ENCODE data around the gene MOCOS. TPM values are rescaled to one million over a fixed set of nuclear protein-coding genes. Genes with fewer than 3 reads are reported as not detected.

Gene MOCOS
- total RNA-seq, 1 experiment from 2014 or later = 5.1 TPM

DNA sequence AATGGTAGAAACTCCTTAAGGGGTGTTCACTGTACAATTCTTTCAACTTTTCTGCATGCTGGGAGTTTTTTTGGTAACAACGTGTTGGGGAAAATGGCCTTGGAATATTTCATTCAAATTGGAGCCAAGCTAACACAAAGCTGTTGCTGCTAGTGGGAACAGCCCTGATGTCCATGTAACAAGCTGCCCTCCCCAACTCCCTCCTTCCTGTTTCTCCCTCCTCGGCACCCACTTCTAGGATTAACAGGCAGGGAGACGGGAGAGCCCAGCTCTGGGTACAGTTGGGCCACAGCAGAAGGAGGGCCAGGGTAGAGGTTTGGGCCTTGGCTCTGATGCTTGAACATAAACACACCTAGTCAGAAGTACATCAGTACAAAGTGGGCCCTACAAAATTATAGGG is 9.4 kb upstream of the MOCOS start:
- no peak overlapping the region for H3K27ac ChIP-seq (ENCODE audit: low read length)
- H4K20me1 ChIP-seq (ENCODE audit: low read length) = no peaks in the 10 kb centered on the region
- no TSS peak for BruUV-seq (replicated peaks)
- ChIA-PET POLR2A (ENCODE audit: unreplicated experiment) (no interaction called here), CTCF (no interaction called here)
- no peaks in the 10 kb centered on the region for H3K79me2 ChIP-seq (ENCODE audit: low read length)
- H3K9me3 ChIP-seq (ENCODE audit: low read length) = no peaks in the 10 kb centered on the region
- H3K4me3 ChIP-seq (ENCODE audit: low read length) = no peak overlapping the region
- ATAC-seq (no peak), DNase-seq (no peak)
- H3K4me1 ChIP-seq (ENCODE audit: insufficient read depth, low read length) = no peaks in the 10 kb centered on the region
- no peak overlapping the region for H2AFZ ChIP-seq (ENCODE audit: low read length)
- no peaks in the 10 kb centered on the region for H3F3A ChIP-seq (ENCODE audit: low read length, unreplicated experiment)
- intact Hi-C loops (cut with micrococcal nuclease) = loop anchor here (10.0 kb wide), 1 partner anchor 107 kb away; no protein-coding TSS in a partner anchor
- no peak overlapping the region for H3K4me2 ChIP-seq (ENCODE audit: low read length)
- H3K9ac ChIP-seq (ENCODE audit: low read length) = no peak overlapping the region
- TF ChIP-seq, protein P1, sequence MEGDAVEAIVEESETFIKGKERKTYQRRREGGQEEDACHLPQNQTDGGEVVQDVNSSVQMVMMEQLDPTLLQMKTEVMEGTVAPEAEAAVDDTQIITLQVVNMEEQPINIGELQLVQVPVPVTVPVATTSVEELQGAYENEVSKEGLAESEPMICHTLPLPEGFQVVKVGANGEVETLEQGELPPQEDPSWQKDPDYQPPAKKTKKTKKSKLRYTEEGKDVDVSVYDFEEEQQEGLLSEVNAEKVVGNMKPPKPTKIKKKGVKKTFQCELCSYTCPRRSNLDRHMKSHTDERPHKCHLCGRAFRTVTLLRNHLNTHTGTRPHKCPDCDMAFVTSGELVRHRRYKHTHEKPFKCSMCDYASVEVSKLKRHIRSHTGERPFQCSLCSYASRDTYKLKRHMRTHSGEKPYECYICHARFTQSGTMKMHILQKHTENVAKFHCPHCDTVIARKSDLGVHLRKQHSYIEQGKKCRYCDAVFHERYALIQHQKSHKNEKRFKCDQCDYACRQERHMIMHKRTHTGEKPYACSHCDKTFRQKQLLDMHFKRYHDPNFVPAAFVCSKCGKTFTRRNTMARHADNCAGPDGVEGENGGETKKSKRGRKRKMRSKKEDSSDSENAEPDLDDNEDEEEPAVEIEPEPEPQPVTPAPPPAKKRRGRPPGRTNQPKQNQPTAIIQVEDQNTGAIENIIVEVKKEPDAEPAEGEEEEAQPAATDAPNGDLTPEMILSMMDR (conservative IDR thresholded peaks at IDR 0.05; ENCODE audit: low read depth, low read length) = no peak
- TF ChIP-seq EZH2 (IDR thresholded peaks at IDR 0.05; ENCODE audit: low read length, unreplicated experiment) (no peak), EZH2phosphoT487 (IDR thresholded peaks at IDR 0.05; ENCODE audit: borderline replicate concordance, low read length) (no peak)
- no peaks in the 10 kb centered on the region for H3K9me2 ChIP-seq (replicated peaks; ENCODE audit: low read length)
- no peaks in the 10 kb centered on the region for H3K36me3 ChIP-seq (ENCODE audit: low read depth, low read length)
- no peaks in the 10 kb centered on the region for H3K27me3 ChIP-seq (ENCODE audit: low read length)

DNA sequence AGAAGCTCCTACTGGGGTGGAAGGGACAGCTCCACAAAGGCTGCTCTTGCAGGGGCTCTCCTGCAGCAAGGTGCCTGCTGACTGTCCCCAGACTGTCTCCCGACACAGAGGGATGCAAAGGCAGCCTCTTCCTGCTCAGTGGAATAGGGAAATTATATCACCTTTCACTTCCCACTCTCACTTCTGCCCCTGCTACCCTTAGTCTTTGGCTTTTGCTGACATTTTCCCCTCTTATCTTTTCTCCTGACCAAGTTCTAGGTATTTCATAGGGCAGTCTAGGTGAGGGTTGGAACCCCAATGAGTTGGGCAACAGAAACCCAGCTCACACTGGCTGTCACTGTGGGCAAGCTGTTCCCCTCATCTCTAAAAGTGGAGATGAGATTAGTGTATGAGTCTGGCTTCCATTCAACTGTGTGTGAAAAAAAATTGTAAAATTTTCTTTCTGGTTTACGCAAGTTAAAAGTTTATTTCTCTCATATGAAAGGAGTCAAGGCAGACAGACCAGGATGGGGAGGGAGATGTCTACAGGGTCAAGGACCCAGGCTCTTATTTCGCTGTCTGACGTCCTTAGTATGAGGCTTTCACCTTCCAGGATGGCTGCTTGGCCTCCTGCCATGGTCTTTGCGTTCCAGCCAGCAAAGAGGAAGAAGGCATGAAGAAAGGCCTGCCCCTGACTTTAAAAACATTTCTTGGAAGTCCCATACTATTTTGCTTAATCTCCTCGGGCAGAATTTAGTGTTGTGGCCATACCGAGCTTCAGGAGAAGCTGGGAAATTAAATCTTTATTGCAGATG is 7.5 kb upstream of the MOCOS start:
- H2AFZ ChIP-seq (ENCODE audit: low read length) = no peak overlapping the region
- no peaks in the 10 kb centered on the region for H3K36me3 ChIP-seq (ENCODE audit: low read depth, low read length)
- TF ChIP-seq EZH2phosphoT487 (IDR thresholded peaks at IDR 0.05; ENCODE audit: borderline replicate concordance, low read length) (no peak), EZH2 (IDR thresholded peaks at IDR 0.05; ENCODE audit: low read length, unreplicated experiment) (no peak)
- TF ChIP-seq, protein P1 (conservative IDR thresholded peaks at IDR 0.05; ENCODE audit: low read depth, low read length) = no peak
- no peak overlapping the region for H3K4me3 ChIP-seq (ENCODE audit: low read length)
- ChIA-PET CTCF (no interaction called here), POLR2A (ENCODE audit: unreplicated experiment) (no interaction called here)
- intact Hi-C loops (cut with micrococcal nuclease) = loop anchor here (10.0 kb wide), 1 partner anchor 105 kb away; no protein-coding TSS in a partner anchor
- H3K4me1 ChIP-seq (ENCODE audit: insufficient read depth, low read length) = no peaks in the 10 kb centered on the region
- ATAC-seq (no peak), DNase-seq (no peak)
- no peaks in the 10 kb centered on the region for H3K9me2 ChIP-seq (replicated peaks; ENCODE audit: low read length)
- H3K9me3 ChIP-seq (ENCODE audit: low read length) = no peaks in the 10 kb centered on the region
- no peaks in the 10 kb centered on the region for H4K20me1 ChIP-seq (ENCODE audit: low read length)
- no peaks in the 10 kb centered on the region for H3K79me2 ChIP-seq (ENCODE audit: low read length)
- no TSS peak for BruUV-seq (replicated peaks)
- no peak overlapping the region for H3K9ac ChIP-seq (ENCODE audit: low read length)
- no peak overlapping the region for H3K4me2 ChIP-seq (ENCODE audit: low read length)
- no peaks in the 10 kb centered on the region for H3K27me3 ChIP-seq (ENCODE audit: low read length)
- no peaks in the 10 kb centered on the region for H3F3A ChIP-seq (ENCODE audit: low read length, unreplicated experiment)
- H3K27ac ChIP-seq (ENCODE audit: low read length) = no peak overlapping the region

DNA sequence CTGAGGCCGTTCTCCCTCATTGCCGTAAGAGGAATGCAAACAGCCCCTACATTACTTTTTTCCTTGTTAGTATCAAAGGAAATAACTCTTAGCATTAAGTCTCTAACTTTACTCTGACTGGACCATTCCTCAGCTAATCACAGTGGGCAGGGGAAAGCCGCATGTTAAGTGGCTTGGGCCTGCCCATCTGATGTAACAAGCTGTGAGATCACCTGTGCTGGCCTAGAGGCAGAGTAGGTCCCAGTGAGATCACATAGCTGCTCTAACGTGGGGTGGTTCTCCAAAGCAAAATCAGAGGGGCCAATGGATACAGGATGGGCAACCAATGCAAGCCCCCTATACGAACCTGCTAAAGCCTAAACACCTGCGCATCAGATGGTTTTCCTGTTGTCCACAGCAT is 5.9 kb upstream of the MOCOS start:
- BruUV-seq (replicated peaks) = no TSS peak
- DNase-seq (no peak), ATAC-seq (no peak)
- Histone ChIP-seq H3K36me3 (ENCODE audit: low read depth, low read length) (no peaks in the 10 kb centered on the region), H2AFZ (ENCODE audit: low read length) (no peak overlapping the region), H3K4me2 (ENCODE audit: low read length) (no peak overlapping the region), H3K9me2 (replicated peaks; ENCODE audit: low read length) (no peaks in the 10 kb centered on the region), H3K4me3 (ENCODE audit: low read length) (no peak overlapping the region), H4K20me1 (ENCODE audit: low read length) (no peaks in the 10 kb centered on the region), H3K27ac (ENCODE audit: low read length) (no peak overlapping the region), H3K27me3 (ENCODE audit: low read length) (no peaks in the 10 kb centered on the region), H3K79me2 (ENCODE audit: low read length) (no peaks in the 10 kb centered on the region), H3K9ac (ENCODE audit: low read length) (no peak overlapping the region), H3K9me3 (ENCODE audit: low read length) (no peaks in the 10 kb centered on the region), H3K4me1 (ENCODE audit: insufficient read depth, low read length) (no peaks in the 10 kb centered on the region), H3F3A (ENCODE audit: low read length, unreplicated experiment) (no peaks in the 10 kb centered on the region)
- ChIA-PET CTCF (no interaction called here), POLR2A (ENCODE audit: unreplicated experiment) (no interaction called here)
- intact Hi-C loops (cut with micrococcal nuclease) = no loop called here
- TF ChIP-seq EZH2phosphoT487 (IDR thresholded peaks at IDR 0.05; ENCODE audit: borderline replicate concordance, low read length) = no peak
- no peak for TF ChIP-seq EZH2 (IDR thresholded peaks at IDR 0.05; ENCODE audit: low read length, unreplicated experiment)
- TF ChIP-seq, protein P1 (conservative IDR thresholded peaks at IDR 0.05; ENCODE audit: low read depth, low read length) = no peak
